ENCODE data around the gene RAVER2.
"Not testable (repeated sequence)": the region's sequence is repeated elsewhere in the genome, so short reads cannot be mapped to it uniquely, and the experiment has no call there.

RAVER2 gene

DNA sequence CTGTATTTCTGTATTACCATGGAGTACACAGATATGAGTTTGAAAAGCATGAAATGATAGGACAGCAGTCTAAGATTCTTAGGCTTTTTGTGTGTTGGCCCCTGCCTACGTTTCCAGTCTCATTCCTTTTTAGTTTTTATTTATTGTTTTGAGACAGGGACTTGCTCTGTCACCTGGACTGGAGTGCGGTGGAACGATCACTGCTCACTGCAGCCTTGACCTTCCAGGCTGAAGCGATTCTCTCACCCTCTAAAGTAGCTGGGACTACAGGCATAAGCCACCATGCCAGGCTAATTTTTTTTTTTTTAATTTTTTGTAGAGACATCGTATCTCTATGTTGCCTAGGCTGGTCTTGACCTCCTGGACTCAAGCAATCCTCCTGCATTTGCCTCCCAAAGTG lies 3.8 kb downstream of the RAVER2 start:
- no peak for DNase-seq

DNA sequence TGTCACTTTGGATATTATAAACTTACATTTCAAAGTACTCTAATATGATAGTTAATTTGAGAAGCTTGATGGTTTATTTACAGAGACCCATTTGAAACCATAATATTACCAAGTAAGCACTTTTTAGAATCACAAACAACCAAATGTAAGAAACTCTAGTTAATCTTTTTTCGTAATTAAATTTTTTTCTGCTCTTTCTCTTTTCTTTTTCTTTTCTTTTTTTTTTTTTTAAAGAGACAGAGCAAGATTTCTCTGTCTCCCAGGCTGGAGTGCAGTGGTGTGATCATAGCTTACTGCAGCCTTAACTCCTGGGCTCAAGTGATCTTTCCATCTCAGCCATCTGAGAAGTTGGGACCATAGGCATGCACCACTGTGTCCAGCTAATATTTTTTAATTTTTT lies 5.2 kb downstream of the RAVER2 start:
- no peak for DNase-seq

DNA sequence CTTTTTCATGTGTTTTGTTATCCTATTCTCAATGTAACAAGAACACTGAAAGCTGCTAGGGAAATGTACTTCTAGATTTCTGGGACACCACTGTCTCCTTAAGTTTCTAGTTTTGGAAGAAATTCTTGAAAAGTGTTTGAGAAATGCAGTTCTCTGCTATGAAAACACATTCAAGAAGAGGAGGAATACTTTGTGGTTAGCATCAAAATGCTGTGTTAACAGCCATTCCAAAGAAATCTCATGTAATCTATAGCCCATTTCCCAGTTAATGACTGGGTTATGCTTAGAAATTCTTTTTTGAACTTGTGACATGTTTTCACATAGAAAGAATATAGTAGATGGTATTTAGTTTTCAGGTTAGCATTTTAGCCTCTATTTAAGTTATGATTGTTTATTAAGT lies 6.0 kb downstream of the RAVER2 start:
- no peak for DNase-seq

DNA sequence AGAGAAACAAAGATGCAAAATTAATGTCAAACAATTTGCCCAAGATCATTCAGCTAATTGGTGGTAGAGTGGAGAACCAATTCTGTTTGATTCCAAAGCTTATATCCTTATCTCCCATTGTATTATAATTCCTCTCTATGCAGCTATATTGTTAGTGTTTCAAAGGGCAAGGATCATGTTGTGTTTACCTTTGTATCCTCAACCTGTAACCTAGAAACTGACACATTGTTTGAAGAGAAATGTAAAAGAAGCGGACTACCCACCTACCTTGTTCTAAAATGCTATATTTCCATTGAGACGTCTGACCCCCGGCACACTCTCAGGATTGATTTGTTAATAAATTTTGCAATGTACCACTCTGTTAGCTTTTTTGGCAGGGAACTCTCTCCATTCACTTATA lies 9.3 kb downstream of the RAVER2 start:
- no peak for DNase-seq

DNA sequence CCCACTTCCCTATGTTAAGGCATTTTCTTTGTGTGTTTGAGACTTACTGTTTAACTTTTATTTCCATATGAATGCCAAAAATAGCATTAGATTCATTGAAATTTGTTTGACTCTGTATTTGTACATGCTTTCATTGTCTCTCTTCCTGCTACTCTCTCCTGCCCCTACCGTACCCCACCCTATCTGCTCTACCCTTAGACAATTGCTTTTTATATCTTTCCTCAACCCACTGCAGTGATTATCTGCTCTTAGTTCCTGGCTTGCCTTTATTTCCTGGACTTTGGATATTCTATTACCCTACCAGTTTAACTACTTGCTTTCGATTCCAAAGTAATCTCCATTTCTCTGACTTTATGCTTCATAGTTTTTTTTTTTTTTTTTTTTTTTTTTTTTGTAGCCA lies 10.5 kb downstream of the RAVER2 start:
- no peak for DNase-seq

DNA sequence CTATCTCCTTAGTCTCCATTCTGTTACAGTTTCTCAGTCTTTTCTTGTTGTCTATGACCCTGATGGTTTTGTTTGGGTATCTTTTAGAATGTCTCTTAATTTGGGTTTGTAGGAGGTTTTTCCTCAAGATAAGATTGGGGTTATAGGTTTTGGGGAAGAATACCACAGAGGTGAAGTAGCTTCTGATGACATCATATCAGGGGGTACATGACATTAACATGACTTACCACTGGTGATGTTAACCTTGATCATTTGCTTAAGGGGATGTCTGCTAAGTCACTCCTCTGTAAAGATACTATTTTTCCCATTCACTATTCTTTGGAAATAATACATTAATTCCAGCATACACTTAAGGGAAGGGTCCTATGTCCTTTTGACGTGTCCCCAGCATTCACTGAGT lies 11.9 kb downstream of the RAVER2 start:
- DNase-seq, result no peak

DNA sequence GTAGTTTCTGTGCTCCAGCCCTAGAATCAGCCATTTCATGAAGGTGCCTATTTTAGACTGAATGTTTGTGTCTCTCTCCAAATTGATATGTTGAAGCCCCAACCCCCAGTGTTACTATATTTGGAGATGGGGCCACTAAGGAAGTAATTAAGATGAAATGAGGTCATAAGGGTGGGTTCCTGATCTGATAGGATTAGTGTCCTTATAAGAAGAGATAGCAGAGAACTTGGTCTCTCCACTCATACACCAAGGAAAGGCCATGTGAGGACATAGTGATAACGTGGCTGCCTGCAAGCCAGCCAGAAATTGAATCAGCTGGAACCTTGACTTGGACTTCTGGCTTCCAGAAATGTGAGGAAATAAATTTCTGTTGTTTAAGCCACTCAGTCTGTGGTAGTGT lies 12.3 kb downstream of the RAVER2 start:
- no peak for DNase-seq

DNA sequence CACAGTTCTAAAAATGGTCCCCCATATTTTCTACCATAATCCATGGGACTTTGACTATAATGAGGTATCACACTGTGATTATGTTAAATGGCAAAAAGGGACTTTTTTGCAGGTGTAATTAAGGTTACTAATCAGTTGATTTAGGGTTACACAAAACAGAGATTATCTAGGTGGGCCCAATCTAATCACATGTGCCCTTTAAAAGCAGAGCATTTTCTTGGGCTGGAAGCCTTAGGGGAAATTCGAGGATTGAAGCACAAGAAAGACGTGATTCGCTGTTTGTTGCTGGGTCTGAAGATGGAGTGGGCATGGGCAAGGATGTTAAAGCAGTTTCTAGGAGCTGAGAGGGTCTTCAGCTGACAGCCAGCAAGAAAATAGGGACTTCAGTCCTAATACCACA lies 13.4 kb downstream of the RAVER2 start:
- DNase-seq, result no peak

DNA sequence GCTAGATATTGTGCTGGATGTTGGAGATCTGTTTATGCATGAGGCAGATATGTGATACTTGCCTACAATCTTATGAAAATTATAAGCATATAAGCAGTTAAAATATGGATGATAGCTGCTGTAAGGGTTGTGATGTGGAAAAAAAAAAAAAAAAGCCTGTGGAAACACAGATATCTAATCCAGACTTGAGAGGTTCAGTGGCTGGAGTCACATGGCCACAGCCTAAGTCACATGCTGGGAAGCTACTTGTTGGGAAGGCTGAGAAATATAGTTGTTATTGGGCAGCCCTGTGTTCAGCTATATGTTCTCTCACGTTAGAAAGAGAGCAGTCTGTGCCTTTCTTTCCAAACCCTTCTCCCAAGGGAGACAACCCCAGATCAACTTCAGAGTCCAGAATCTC lies 15.1 kb downstream of the RAVER2 start:
- no peak for DNase-seq

DNA sequence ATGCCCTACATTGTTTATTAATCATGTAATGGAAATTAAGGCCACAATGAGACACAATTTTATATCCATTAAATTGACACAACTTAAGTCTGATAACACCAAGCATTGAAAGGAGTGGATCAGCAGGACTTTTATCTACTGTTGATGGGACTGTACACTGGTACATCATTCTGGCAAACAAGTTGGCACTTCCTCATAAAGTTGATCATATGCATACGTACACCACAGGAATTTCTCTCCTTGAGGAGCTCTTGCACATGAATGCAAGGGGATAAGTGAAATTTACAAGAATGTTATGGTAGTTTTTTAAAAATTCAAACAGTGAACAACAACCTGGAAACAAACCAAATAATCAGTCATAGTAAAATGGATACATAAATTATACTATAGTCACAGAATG lies 20.1 kb downstream of the RAVER2 start:
- no peak for DNase-seq

DNA sequence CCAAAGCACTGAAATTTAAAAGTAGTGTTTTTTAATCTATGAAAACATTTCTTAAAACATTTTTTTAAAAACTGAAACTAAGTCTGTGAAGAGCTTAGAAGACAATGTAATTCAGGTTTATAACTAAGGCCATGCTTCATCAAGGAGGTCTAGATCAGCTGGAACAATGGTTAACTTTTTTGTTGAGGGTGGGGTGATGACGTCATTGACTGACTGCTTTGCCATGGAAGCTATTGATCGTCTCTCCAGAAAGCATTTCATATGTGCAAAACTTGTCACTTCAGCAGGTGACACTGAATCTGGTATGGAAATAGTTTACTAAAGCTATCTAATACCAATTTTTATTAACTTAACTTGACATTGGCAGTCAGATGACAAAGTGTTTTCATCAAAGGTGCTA lies 21.0 kb downstream of the RAVER2 start:
- no peak for DNase-seq

DNA sequence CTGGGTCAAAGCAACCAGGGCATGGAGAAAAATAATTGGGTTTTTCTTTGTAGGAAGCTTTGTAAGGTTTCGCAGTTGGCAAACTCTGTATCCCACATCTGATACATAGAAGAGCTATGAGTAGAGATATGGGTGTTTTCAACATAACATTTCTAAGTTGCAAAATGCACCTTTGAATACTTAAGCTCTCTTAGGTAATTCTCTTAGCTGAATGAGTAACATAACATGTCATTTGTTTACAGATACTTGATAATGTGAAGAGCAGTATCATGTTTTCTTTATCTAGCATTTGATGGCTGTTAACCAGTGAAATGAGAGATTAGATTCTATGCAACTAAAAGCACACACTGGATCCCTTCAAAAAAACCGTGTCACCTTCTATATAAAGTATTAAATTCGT lies 21.6 kb downstream of the RAVER2 start:
- DNase-seq, result no peak

DNA sequence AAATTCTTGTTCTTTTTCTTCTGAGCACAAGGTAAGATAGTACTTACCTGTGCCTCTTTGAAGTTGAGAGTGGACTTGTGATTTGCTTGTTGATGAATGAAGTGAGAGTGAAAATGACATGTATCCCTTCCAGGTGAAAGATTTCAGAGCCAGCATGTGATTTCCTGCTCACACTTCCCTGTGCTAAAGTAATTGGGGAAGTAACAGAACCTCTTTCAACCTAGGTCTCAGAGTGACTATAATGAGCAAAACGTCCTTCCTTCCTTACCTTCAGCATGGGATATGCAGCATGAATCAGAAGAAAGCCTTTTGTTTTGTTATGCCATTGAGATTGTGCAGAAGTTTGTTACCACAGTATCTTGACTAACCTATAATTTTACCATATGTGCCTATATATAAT lies 24.6 kb downstream of the RAVER2 start:
- no peak for DNase-seq

DNA sequence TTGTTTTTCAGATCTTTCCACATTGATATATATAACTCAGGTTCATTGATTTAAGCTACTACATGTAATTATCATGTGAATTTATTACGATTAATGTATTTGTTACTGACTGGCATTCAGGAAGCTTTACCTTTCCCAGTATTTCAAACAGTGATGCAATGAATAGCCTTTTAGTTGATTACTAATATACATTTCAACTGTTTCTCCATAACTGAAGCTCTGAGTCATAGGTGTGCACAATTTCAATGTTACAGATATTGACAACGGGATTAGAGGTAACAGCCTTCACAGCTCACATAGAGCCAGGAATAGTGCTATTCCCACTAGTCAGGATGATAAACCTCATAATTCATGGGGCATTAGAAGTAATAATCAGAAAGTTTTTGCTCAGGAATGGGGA lies 25.1 kb downstream of the RAVER2 start:
- no peak for DNase-seq

DNA sequence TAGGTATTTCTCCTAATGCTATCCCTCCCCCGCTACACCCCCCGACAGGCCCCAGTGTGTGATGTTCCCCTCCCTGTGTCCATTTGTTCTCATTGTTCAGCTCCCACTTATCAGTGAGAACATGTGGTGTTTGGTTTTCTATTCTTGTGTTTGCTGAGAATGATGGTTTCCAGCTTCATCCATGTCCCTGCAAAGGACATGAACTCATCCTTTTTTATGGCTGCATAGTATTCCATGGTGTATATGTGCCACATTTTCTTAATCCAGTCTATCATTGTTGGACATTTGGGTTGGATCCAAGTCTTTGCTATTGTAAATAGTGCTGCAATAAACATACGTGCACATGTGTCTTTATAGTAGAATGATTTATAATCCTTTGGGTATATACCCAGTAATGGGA lies 28.4 kb downstream of the RAVER2 start:
- DNase-seq, result not testable (repeated sequence)

DNA sequence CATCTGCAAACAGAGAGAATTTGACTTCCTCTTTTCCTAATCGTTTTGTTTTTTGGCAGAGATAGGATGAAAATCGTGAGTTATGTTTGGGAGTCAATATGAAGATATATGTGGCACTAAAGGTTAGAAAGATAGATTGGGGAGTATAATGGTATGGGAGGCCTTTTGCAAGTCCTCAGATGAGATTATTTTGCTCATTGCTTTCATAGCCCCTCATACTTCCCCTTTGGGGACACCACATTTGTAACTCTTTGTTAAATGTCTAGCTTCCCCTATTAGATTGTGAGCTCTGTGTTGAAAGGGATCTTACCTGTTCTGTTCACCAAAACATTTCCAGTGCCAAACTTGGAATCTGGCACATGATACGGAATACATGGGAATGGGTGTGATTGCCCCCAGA lies 30.2 kb downstream of the RAVER2 start:
- no peak for DNase-seq

DNA sequence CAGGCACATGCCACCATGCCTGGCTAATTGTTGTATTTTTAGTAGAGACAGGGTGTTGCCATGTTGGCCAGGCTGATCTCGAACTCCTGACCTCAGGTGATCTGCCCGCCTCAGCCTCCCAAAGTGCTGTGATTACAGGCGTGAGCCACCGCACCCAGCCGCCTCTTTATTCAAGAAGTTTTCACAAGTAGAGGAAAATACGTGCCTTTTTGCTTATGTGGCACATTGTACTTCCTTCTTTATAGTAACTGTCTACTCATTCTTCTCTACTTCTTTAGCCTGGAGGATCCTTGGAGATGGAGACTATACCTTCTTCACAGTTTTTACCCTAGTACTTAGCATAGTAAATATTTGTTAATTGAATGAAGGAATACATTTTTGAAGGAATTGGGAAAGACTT lies 37.2 kb downstream of the RAVER2 start:
- not testable (repeated sequence) for DNase-seq

DNA sequence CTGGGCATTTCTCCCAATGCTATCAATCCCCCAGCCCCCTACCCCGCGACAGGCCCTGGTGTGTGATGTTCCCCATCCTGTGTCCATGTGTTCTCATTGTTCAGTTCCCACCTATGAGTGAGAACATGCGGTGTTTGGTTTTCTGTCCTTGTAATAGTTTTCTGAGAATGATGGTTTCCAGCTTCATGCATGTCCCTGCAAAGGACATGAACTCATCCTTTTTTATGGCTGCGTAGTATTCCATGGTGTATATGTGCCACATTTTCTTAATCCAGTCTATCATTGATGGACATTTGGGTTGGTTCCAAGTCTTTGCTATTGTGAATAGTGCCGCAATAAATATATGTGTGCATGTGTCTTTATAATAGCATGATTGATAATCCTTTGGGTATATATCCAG lies 38.0 kb downstream of the RAVER2 start:
- DNase-seq, result not testable (repeated sequence)

DNA sequence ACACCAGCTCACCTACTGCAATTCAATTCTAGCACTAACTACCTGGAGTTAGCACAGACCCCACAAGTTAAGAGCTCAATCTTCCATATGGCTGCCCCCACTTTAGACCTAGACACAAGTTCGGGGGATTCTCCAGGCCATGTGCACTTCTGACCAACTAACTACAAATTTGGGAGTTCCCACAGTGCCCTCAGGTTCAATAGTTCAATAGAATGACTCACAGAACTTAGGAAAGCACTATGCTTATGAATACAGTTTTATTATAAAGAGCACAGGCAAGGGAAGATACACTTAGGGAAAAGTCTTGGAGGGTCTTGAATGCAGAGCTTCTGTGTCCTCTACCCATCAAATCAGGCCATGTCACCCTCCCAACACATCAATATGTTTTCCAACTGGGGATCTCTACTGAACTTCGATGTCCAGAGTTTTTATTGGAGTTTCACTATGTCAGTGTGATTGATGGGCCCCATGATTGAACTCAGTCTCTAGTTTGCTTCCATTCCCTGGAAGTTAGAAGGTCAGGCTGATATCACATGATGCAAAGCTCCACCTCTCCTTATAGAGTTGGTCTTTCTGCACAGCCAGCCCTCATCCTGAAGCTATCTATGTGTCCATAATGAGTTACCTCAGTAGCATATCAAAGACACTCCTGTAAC lies 46.1 kb downstream of the RAVER2 start:
- DNase-seq, result no peak

DNA sequence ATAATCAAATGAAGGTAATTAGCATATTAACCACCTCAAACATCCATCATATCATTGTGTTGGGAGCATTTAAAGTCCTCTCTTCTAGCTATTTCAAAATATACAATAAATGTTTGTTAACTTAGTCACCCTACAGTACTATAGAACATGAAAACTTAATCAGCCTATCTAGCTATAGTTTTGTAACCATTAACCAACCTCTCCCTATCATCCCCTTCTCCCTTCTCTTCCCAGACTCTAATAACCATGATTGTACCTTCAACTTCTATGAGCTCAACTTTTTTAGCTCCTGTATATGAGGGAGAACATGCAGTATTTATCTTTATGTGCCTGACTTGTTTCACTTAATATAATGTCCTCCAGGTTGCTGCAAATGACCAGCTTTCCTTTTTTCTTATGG lies 54.0 kb downstream of the RAVER2 start:
- no peak for DNase-seq

DNA sequence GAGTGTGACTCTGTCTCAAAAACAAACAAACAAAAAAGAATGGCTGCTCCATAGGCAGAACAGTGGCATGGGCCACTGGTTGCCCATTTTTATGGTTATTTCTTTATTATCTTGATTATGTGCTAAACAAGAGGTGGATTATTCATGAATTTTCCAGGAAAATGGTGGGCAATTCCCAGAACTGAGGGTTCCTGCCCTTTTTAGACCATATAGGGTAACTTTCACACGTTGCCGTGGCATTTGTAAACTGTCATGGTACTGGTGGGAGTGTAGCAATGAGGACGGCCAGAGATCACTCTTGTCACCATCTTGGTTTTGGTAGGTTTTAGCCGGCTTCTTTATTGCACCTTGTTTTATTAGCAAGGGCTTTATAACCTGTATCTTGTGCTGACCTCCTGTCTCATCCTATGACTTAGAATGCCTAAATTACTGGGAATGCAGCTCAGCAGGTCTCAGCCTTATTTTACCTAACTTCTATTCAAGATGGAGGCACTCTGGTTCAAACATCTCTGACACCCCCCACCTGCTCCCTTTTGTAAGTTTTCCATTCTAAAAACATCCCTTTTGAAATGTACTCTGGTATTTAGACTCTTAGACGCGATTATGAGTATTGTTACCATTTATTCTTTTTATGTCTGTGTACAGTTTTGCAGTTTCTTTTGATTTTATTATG lies 57.1 kb downstream of the RAVER2 start:
- no peak for DNase-seq

DNA sequence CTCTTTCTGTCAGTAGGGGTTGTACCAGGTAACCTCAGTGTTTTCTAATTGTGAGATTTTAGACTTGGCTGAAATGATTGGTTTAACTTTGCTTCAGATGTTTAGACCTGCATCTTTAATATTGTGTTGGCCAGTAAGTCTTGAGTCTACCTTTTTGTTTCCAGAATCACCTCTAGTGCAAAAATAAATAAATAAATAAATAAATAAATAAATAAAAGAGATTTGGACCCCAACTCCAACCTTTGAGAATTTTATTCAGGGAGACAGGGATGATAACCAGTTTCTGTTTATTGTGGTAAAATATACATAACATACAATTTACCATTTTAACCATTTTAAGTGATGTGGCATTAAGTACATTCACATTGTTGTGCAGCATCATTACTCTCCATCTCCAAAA lies 64.4 kb downstream of the RAVER2 start:
- no peak for DNase-seq

DNA sequence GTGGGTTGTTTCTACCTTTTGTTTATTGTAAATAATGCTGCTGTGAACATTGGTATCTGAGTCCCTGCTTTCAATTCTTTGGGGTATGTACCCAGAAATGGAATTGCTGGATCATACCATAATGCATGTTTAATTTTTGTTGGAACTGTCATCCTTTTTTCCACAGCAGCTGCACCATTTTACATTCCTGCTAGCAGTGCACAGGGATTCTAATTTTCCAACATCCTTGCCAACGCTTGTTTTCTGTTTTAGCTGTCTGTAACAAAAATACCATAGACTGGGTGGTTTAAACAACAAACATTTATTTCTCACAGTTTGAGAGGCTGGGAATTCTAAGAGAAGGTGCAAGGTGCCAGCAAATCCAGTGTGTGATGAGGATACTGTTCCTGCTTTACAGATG lies 65.1 kb downstream of the RAVER2 start:
- DNase-seq, result no peak

DNA sequence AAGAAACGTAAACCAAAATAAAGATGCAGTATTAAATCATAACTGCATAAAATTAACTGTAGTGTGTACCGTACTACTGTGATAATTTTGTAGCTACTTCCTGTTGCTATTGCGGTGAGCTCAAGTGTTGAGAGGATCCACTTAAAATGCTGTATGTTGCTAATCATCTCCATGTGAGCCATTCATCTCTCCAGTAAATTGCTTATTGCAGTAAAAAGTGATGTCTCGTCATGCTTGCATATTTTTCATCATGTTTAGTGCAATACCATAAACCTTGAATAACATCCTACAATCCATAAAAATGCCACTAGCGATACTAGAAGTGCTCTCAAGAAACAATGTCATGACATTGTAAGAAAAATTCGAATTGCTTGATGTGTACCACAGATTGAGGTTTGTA lies 66.3 kb downstream of the RAVER2 start:
- peak; percentile 4 for DNase-seq

DNA sequence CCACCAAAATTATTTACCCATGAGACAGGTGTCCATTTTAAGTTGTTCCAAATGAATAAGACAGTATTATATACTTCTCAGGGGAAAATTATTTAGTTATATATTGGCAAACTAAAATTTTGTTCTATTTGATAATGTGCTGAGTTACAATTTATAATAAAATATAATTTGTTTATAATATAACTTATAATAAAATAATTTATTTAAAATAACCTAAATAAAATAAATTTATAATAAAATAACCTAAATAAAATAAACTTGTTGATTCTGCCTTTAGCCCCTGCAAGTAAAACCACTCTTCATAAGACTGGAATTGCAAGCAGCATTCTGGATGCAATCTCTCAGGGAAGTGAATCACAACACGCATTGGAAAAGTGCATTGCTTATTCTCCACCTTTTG lies 69.6 kb downstream of the RAVER2 start:
- DNase-seq, result no peak
